CD4-positive, alpha-beta T cell treated with Interleukin-17A for 1 hour (primary cell): ENCODE measurements around the gene OR5B3.
"Not testable (repeated sequence)": the region's sequence is repeated elsewhere in the genome, so short reads cannot be mapped to it uniquely, and the experiment has no call there.

ENCODE experiments used
- DNase-seq: peaks from one replicate; pipeline ENCODE4 v3.0.0-alpha.2; 2020

The OR5B3 gene

DNA sequence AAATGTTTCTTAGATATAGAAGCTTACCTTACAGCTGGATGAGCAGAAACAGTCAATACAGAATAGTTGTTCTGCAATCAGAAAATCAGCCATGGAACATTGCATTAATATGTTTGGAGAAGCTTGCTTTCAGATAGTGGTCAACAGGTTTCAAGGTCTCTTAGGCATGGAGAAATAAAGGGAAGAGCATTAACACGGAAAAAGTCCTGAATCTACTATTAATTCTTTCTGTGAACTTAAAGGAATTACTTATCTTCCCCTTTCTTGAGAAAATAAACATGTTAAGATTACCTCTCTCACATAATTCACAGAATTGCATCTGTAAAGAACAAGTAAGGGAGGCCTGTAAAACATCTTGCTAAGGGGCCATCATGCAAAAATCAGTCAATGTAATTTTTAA, at the start of gene OR5B3:
Gene OR5B3 (minus strand): TSS at position 101 of the 400 bp plus-strand sequence. CDS start 3,465 bp downstream, outside the sequence.
- no peak for DNase-seq

- DNase-seq: no peak
Measured at GRCh38 chr11:58451585-58451984, 44.9 kb upstream of the OR5B3 start.

- DNase-seq: no peak
Measured at GRCh38 chr11:58446294-58446693, 39.6 kb upstream of the OR5B3 start.

DNA sequence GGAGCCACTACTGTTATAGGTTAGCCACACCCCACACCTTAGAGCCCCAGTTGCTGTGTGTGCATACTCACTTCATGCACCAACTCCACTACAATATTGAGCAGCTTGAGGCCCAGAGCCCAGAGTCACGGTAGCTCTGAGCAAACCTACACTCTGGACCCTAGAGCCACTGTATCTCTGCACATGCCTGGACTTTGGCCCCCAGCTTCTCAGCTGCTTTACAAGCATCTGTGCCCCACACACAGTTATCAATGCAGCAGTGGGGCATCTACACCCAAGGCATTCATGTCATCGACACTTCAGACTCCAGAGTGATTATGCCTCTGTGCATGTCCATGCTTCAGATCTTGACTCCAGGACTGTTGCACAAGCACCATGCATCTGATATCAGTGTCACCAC, 37.6 kb upstream of the OR5B3 start:
- no peak for DNase-seq

DNA sequence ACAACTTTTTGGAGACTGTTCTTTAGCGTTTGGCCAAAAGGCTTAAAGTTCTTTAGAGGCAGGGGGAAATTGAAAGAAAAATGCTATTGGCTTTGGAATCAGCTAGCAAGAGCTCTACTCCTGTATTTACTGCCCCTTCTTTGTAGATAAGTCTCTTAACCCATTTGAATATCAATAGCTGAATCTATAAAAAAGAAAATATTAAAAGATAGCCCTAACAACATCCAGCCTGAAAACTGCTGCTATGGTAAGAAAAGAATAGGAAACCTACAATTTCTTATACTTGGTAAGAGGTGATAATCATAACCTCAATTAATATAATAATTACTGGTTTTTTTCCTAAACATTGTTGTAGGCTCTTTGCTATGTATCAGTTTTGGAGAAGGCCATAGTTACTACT, 35.5 kb upstream of the OR5B3 start, which contains the start of gene OR5B12:
Gene OR5B12 (minus strand): TSS at position 101 of the 400 bp plus-strand sequence. CDS start 2,085 bp downstream, outside the sequence.
- DNase-seq: no peak

GRCh38 chr11:58438486-58438885, 31.8 kb upstream of the OR5B3 start:
- no peak for DNase-seq

DNA sequence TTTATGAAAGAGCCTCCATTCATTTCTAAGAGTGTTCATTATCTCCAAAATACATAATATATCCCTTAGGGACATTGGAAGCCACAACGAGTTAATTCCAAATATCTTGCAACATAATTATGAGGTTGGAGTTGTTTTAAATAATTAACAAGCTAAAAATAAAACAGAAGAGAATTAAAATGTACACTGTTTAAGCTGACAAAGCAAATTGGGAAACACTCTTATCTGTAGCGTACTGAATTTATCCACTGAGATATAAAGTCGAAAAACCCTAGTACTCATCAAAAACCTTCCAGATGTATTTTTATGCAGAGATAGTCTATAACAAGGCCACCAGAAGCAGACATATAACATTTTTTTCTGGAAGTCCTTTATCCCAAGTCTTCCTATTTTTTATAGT, 27.5 kb upstream of the OR5B3 start:
- DNase-seq: no peak

- no peak for DNase-seq
Measured at GRCh38 chr11:58433638-58434203, 27.0 kb upstream of the OR5B3 start.

GRCh38 chr11:58429273-58429672, 22.6 kb upstream of the OR5B3 start:
- DNase-seq: no peak

DNA sequence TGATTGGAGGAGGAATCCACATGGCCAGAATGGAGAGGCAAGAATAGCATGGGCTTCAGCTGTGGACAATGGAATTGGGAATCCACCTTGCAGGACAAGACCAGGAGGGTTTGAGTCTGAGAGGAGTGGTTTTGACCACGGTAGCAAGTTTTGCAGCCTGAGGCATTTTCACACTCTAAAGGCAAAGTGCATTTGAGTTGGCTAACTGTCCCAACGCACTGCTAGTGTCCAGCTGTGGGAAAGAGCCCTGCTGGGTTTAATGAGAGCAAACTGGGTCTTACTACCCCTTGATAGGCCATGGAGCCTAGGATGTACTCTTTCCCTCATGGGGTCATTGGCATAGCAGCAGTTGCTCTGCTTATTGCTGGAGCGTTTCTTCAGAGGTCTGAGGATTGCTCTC, 21.3 kb upstream of the OR5B3 start, which contains the start of gene OR5B2:
Gene OR5B2 (minus strand): TSS at position 101 of the 400 bp plus-strand sequence. CDS start 4,860 bp downstream, outside the sequence.
- no peak for DNase-seq

DNA sequence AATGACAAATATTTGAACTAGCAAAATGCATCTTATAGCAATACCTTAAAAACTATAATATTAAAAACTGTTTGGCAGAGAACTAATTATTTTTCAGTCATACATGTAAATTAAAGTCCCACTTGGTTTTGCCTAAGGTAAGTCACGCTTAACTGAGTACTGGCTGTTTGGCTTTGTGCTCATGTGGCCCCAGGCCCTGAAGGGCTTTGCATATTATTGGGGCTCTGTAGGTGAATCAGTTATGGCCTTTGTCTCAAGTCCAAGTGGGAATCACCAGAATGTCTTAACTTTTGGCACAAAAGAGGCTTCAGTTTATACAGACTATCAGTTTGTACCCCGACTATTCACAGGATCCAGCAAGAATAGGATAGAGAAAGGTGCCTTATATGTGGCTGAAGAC, 7.1 kb downstream of the OR5B3 start:
- DNase-seq: not testable (repeated sequence)

- DNase-seq: no peak
Measured at GRCh38 chr11:58395581-58395980, 11.1 kb downstream of the OR5B3 start.

DNA sequence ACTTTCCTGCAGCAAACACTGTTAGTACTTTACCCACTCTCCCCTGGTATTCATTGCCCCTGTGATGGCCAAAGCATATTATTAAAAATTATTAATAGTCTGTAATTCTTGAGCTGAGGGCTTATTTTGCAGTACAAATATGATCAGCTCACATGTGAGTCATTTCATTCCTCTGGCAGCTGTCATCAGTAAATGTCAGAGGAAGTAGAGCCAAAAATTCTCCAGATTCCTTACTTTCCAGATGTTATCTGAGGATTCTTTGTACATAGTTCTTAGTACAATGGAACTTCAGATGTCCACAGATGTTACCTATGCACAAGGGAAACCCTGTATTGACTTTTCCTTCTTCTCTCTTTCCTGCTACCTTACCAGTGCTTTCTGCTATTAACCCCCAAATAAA, 12.5 kb downstream of the OR5B3 start:
- DNase-seq: no peak

- no peak for DNase-seq
Measured at GRCh38 chr11:58392746-58393145, 13.9 kb downstream of the OR5B3 start.

DNA sequence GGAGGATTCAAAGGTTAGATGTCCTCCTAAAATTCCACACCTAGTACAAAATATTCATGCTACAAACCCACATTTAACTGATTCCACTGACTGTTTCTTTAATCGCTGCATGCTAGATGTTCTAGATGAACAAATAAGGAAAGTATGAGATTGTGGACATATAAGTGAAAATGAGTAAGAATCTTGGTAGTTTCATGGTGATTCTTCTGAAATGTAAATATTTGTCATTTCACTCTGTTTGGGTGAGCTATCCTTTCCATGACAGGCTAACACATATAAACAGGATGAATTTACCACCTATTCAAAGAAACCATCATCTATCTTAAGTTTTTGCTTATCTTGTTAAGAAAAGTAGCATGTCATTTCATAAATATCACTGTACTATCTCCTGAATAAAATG, 14.8 kb downstream of the OR5B3 start:
- DNase-seq: no peak

- no peak for DNase-seq
Measured at GRCh38 chr11:58390551-58391063, 16.1 kb downstream of the OR5B3 start.

GRCh38 chr11:58358969-58359368, 47.7 kb downstream of the OR5B3 start, which contains the start of gene OR5B17:
Gene OR5B17 (minus strand): TSS chr11:58359069. CDS start chr11:58359069, 0 bp downstream.
- DNase-seq: no peak

DNA sequence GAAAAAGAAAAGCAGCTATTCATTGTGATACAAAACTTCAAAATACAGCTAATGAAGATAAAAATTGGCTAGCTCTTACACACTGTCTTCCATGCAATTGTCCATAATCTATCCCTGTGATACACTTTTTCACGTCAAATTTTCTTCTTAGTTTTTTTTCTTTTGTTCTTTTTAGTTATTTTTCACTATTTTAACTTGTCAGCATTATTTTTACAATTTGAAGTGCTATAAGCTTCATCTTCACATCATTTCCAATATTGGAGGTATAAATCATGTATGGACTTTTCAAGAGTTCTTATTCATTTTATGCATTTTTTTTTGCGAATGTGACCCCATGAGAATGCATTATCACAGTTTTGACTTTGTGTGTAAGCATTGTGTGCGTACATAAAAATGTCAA, 51.9 kb downstream of the OR5B3 start:
- DNase-seq: no peak
